Endothelial cell of umbilical vein (primary cell): Measurements from ENCODE around the gene TRERF1. TPM values are rescaled to one million over a fixed set of nuclear protein-coding genes. Genes with fewer than 3 reads are reported as not detected.

Experiments used
- BruUV-seq: library from RNA; stranded (reverse); fragments of 400-500 nt; replicated peaks from 2 replicates; lab custom pipeline; 2021; lab: Mats Ljungman, UMichigan
- CTCF ChIA-PET: fragments of 300-600, 350-600 bp; sonication (Branson Sonifier 250); formaldehyde crosslinking; loops from one replicate; lab custom pipeline; 2021; ENCODE audit warnings: antibody characterized with exemption, inconsistent platforms; lab: Charles Lee
- POLR2A ChIA-PET: fragments of 300-600, 350-600 bp; sonication (Branson Sonifier 250); formaldehyde crosslinking; loops from one replicate; lab custom pipeline; 2021; ENCODE audit warnings: antibody characterized with exemption, inconsistent platforms; lab: Charles Lee
- DNase-seq: peaks from one replicate; pipeline ENCODE4 v3.0.0-alpha.2; 2011; ENCODE audit warnings: low read depth, low spot score
- FAIRE-seq: peaks from 2 replicates; lab custom pipeline; 2011; peaks lifted over from hg19 to GRCh38; lab: Jason Lieb, UNC
- H2AFZ ChIP-seq: 2 replicates; pipeline ENCODE4 v1.6.0; 2012; ENCODE audit warnings: low read depth, low read length, control low read depth, inconsistent platforms
- H3K27ac ChIP-seq: 2 replicates; pipeline ENCODE4 v1.5.1; 2011; ENCODE audit warnings: low read depth, mild to moderate bottlenecking, control low read depth, low read length, moderate library complexity; ENCODE audit not compliant: insufficient read depth
- H3K27me3 ChIP-seq, 2 experiments: 2 replicates each; pipeline versions ENCODE4 v1.6.0 to v1.6.1; 2011; ENCODE audit warnings: low read length in 2 of 2, mixed read lengths in 1 of 2; ENCODE audit not compliant: control insufficient read depth in 2 of 2, insufficient read depth in 2 of 2
- H3K36me3 ChIP-seq, 2 experiments: 2 replicates in 1 of 2; 3 replicates in 1 of 2; pipeline ENCODE4 v1.5.1; 2011; ENCODE audit warnings: low read length in 2 of 2, mild to moderate bottlenecking in 1 of 2, moderate library complexity in 1 of 2; ENCODE audit not compliant: control insufficient read depth in 2 of 2, insufficient read depth in 2 of 2; ENCODE audit errors: extremely low read depth in 1 of 2
- H3K4me1 ChIP-seq: 3 replicates; pipeline ENCODE4 v1.5.1; 2011; ENCODE audit warnings: mild to moderate bottlenecking, low read length; ENCODE audit not compliant: control insufficient read depth, insufficient read depth; ENCODE audit errors: extremely low read depth
- H3K4me2 ChIP-seq: 2 replicates; pipeline ENCODE4 v1.6.1; 2011; ENCODE audit warnings: low read length, control low read depth, mixed read lengths; ENCODE audit not compliant: insufficient read depth
- H3K4me3 ChIP-seq, 3 experiments: fragments of 200-600 bp in 1 of 3; sonication (generic), shearing (Covaris generic) in 1 of 3; replicated peaks in 1 of 3; 2 replicates each; pipeline ENCODE4 v1.5.1; 2011 to 2016; ENCODE audit warnings: control low read depth in 3 of 3, low read length in 3 of 3, mild to moderate bottlenecking in 2 of 3, inconsistent platforms in 1 of 3, low read depth in 1 of 3, moderate library complexity in 1 of 3; ENCODE audit not compliant: insufficient read depth in 1 of 3
- H3K79me2 ChIP-seq: 2 replicates; pipeline ENCODE4 v1.6.0; 2012; ENCODE audit warnings: low read length, inconsistent platforms; ENCODE audit not compliant: control insufficient read depth, insufficient read depth
- H3K9ac ChIP-seq: replicated peaks from 2 replicates; pipeline ENCODE3; 2011; ENCODE audit warnings: low read length, control low read depth; ENCODE audit not compliant: insufficient read depth; ENCODE audit errors: extremely low read depth
- H3K9me1 ChIP-seq: replicated peaks from 3 replicates; pipeline ENCODE4 v1.6.0; 2011; ENCODE audit warnings: mild to moderate bottlenecking, low read length; ENCODE audit not compliant: control insufficient read depth, insufficient read depth; ENCODE audit errors: extremely low read depth
- H3K9me3 ChIP-seq: replicated peaks from 2 replicates; pipeline ENCODE4 v1.5.1; 2012; ENCODE audit warnings: low read length, inconsistent platforms; ENCODE audit not compliant: control insufficient read depth, insufficient read depth
- H4K20me1 ChIP-seq: replicated peaks from 2 replicates; pipeline ENCODE3; 2011; ENCODE audit warnings: mild to moderate bottlenecking, low read length; ENCODE audit not compliant: control insufficient read depth, insufficient read depth; ENCODE audit errors: extremely low read depth
- EZH2 ChIP-seq: IDR thresholded peaks from 2 replicates; pipeline ENCODE4 v1.6.1; 2012; ENCODE audit warnings: borderline replicate concordance, low read depth, mild to moderate bottlenecking, moderate library complexity, low read length, inconsistent platforms; ENCODE audit not compliant: severe bottlenecking
- FOS ChIP-seq: IDR thresholded peaks from 2 replicates; pipeline ENCODE4 v1.6.1; 2011; ENCODE audit warnings: mild to moderate bottlenecking, low read length, moderate library complexity, borderline replicate concordance; ENCODE audit not compliant: insufficient read depth
- GATA2 ChIP-seq: IDR thresholded peaks from 2 replicates; pipeline ENCODE4 v1.7.0; 2011; ENCODE audit warnings: low read depth, mild to moderate bottlenecking, moderate library complexity, mixed read lengths, low read length; ENCODE audit not compliant: insufficient read length, insufficient read depth
- JUN ChIP-seq: IDR thresholded peaks from 2 replicates; pipeline ENCODE4 v1.6.1; 2011; ENCODE audit warnings: borderline replicate concordance, low read depth; ENCODE audit not compliant: insufficient read length, insufficient read depth
- MYC ChIP-seq: IDR thresholded peaks from one replicate; pipeline ENCODE4 v1.6.1; 2011; ENCODE audit warnings: mild to moderate bottlenecking, low read depth, low read length
- POLR2A ChIP-seq: IDR thresholded peaks from 2 replicates; pipeline ENCODE4 v1.6.1; 2012; ENCODE audit warnings: low read depth, mild to moderate bottlenecking, control low read depth, low read length
- POLR2AphosphoS5 ChIP-seq: IDR thresholded peaks from 2 replicates; pipeline ENCODE4 v1.6.1; 2012; ENCODE audit warnings: low read depth, mild to moderate bottlenecking, control low read depth, low read length, moderate library complexity; ENCODE audit not compliant: insufficient read depth
- dilution Hi-C: fragments of 300-500 bp; cut with MboI; formaldehyde crosslinking; loops from one replicate; pipeline ENCODE4 v1.15.0; 2019; ENCODE audit warnings: low sequenced_read_pairs; ENCODE audit not compliant: extremely low pct_ligation_motif_present
- intact Hi-C: fragments of 100-400 bp; cut with micrococcal nuclease; formaldehyde crosslinking; loops from one replicate; pipeline ENCODE4 v1.10.0; 2022
- polyA plus RNA-seq, 4 experiments: library from polyadenylated mRNA; depleted of rRNA in 3 of 4; stranded (reverse) in 3 of 4; unstranded in 1 of 4; fragments of >200 nt; gene quantifications; 2 replicates each; pipeline versions ENCODE4 v1.2.1 to v1.2.3, GENCODE V29; 2011 to 2012; ENCODE audit warnings: missing spikeins in 1 of 4
- total RNA-seq: library from RNA; stranded (reverse); gene quantifications from 2 replicates; pipeline ENCODE4 v1.2.3, GENCODE V29; 2021
- TF ChIP-seq, protein P1 (sequence below): IDR thresholded peaks from 2 replicates; pipeline ENCODE4 v1.6.1; 2011; ENCODE audit not compliant: insufficient read depth, insufficient read length
- TF ChIP-seq, protein P2 (sequence below), 2 donors: IDR thresholded peaks; 1 replicate in 1 of 2; 2 replicates in 1 of 2; pipeline ENCODE4 v1.5.1; 2011; ENCODE audit warnings: low read length in 2 of 2, mild to moderate bottlenecking in 2 of 2, moderate library complexity in 2 of 2, control low read depth in 1 of 2, inconsistent platforms in 1 of 2, low read depth in 1 of 2; ENCODE audit not compliant: insufficient read depth in 1 of 2; ENCODE audit errors: extremely low read depth in 1 of 2

Gene TRERF1
- total and polyA plus RNA-seq, 2 donors (not counting 3 experiments of a cell fraction or from before 2014, with no cell fraction given), result 0.73 to 5.5 TPM

DNA sequence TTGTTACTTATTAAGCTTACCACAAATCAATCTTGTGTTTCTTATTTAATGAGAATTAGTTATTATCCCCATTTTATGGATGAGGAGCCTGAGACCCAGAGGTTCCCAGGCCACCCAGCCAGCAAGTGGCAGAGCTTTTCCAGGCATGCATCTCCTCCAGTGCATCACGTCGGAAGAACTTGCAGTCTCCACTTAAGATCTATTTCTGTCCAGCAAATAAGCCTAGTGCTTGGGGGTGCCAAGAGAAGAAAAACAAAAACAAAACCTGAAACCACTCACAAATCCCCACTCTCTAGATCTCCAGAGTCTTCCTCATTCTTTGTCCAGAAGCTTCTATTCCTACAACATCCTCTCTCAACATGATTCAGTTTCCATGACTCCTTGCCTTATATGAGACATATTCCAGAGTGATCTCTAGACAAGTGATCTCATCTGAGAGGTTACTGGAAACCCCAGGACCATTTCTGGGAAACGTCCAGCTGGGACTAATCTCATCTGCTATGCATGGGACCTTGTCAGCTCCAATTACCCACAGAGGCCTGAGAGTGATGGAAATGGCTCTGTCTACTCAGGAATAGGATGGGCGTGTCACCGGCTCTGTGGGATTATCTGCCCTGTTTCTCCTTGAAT is 261.1 kb downstream of the TRERF1 start:
- POLR2A ChIA-PET, result no interaction called here

More for the DNA sequence above, 261.1 kb downstream of the TRERF1 start:
- dilution Hi-C loops (no loop called here), intact Hi-C loops (no loop called here)
- no peak for DNase-seq
- Histone ChIP-seq H3K9me1 (no peaks in the 10 kb centered on the region), H3K79me2 (no peaks in the 10 kb centered on the region), H3K9ac (no peak overlapping the region), H3K4me3 (no peak overlapping the region), H2AFZ (no peak overlapping the region), H3K27ac (no peak overlapping the region), H4K20me1 (no peaks in the 10 kb centered on the region), H3K27me3 (peaks cover 2% of the 10 kb centered on the region in 2 experiments), H3K36me3 (no peaks in the 10 kb centered on the region), H3K4me2 (no peak overlapping the region), H3K4me1 (no peaks in the 10 kb centered on the region), H3K9me3 (no peaks in the 10 kb centered on the region)
- no peak for FAIRE-seq
- CTCF ChIA-PET, result interaction anchor here (1.0 to 1.2 kb wide), 2 partner anchors 24 to 70 kb away, joined by 3 read pairs; no protein-coding TSS in a partner anchor
- BruUV-seq, result no TSS peak
- TF ChIP-seq JUN (no peak), POLR2AphosphoS5 (no peak), MYC (no peak), FOS (no peak), GATA2 (no peak), EZH2 (no peak), POLR2A (no peak)
- TF ChIP-seq, protein P1, sequence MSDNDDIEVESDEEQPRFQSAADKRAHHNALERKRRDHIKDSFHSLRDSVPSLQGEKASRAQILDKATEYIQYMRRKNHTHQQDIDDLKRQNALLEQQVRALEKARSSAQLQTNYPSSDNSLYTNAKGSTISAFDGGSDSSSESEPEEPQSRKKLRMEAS, result no peak
- TF ChIP-seq, protein P2, sequence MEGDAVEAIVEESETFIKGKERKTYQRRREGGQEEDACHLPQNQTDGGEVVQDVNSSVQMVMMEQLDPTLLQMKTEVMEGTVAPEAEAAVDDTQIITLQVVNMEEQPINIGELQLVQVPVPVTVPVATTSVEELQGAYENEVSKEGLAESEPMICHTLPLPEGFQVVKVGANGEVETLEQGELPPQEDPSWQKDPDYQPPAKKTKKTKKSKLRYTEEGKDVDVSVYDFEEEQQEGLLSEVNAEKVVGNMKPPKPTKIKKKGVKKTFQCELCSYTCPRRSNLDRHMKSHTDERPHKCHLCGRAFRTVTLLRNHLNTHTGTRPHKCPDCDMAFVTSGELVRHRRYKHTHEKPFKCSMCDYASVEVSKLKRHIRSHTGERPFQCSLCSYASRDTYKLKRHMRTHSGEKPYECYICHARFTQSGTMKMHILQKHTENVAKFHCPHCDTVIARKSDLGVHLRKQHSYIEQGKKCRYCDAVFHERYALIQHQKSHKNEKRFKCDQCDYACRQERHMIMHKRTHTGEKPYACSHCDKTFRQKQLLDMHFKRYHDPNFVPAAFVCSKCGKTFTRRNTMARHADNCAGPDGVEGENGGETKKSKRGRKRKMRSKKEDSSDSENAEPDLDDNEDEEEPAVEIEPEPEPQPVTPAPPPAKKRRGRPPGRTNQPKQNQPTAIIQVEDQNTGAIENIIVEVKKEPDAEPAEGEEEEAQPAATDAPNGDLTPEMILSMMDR (IDR thresholded peaks at IDR 0.05; ENCODE audit: extremely low read depth in 1 of 2, insufficient read depth in 1 of 2, low read depth in 1 of 2, low read length in 2 of 2), result no peak
